NCI-H526 (cell line): Measurements from ENCODE around the gene SLC16A12.
"Not testable (repeated sequence)": the region's sequence is repeated elsewhere in the genome, so short reads cannot be mapped to it uniquely, and the experiment has no call there.

ENCODE experiments used
- DNase-seq, 2 experiments: peaks; one replicate each; lab custom pipeline; 2025; lab: John Stamatoyannopoulos, UW

SLC16A12 gene

GRCh38 chr10:89469517-89469916 lies 65.9 kb downstream of the SLC16A12 start:
- no peak for DNase-seq

GRCh38 chr10:89468191-89468965 lies 67.0 kb downstream of the SLC16A12 start:
- no peak for DNase-seq

- peak; percentile 0 to 13 for DNase-seq
Measured at GRCh38 chr10:89466599-89467035, 68.8 kb downstream of the SLC16A12 start.

GRCh38 chr10:89465196-89465595 lies 70.2 kb downstream of the SLC16A12 start:
- DNase-seq, result no peak

GRCh38 chr10:89463846-89464537 lies 71.4 kb downstream of the SLC16A12 start:
- no peak for DNase-seq

GRCh38 chr10:89458784-89459183 lies 76.6 kb downstream of the SLC16A12 start:
- DNase-seq, result no peak

GRCh38 chr10:89458291-89458690 lies 77.1 kb downstream of the SLC16A12 start:
- DNase-seq, result no peak

GRCh38 chr10:89454561-89455347 lies 80.6 kb downstream of the SLC16A12 start:
- DNase-seq, result no peak

- no peak for DNase-seq
Measured at GRCh38 chr10:89452193-89452592, 83.2 kb downstream of the SLC16A12 start.

GRCh38 chr10:89450901-89451300 lies 84.5 kb downstream of the SLC16A12 start:
- no peak for DNase-seq

- DNase-seq, result not testable (repeated sequence)
Measured at GRCh38 chr10:89444819-89445218, 90.6 kb downstream of the SLC16A12 start.

- DNase-seq, result no peak
Measured at GRCh38 chr10:89442289-89442688, 93.1 kb downstream of the SLC16A12 start.

GRCh38 chr10:89440226-89441009 lies 95.0 kb downstream of the SLC16A12 start:
- no peak for DNase-seq

GRCh38 chr10:89438525-89438924 lies 96.9 kb downstream of the SLC16A12 start:
- DNase-seq, result no peak

GRCh38 chr10:89431977-89432376 lies 103.4 kb downstream of the SLC16A12 start:
- DNase-seq, result no peak

GRCh38 chr10:89428877-89429276 lies 106.5 kb downstream of the SLC16A12 start:
- DNase-seq, result no peak

- no peak for DNase-seq
Measured at GRCh38 chr10:89427629-89428028, 107.8 kb downstream of the SLC16A12 start.

GRCh38 chr10:89426230-89426868 lies 109.0 kb downstream of the SLC16A12 start:
- DNase-seq, result peak in 1 of 2 experiments; percentile 38

- DNase-seq, result no peak
Measured at GRCh38 chr10:89425000-89425399, 110.4 kb downstream of the SLC16A12 start.

GRCh38 chr10:89421018-89421476 lies 114.3 kb downstream of the SLC16A12 start:
- DNase-seq, result no peak

- DNase-seq, result peak in 1 of 2 experiments; percentile 4
Measured at GRCh38 chr10:89419548-89419947, 115.8 kb downstream of the SLC16A12 start.
